Neural crest cell (in vitro differentiated cells): Measurements from ENCODE around the gene MKRN2. TPM values are rescaled to one million over a fixed set of nuclear protein-coding genes. Genes with fewer than 3 reads are reported as not detected.
"Not testable (repeated sequence)": the region's sequence is repeated elsewhere in the genome, so short reads cannot be mapped to it uniquely, and the experiment has no call there.

Experiments
- DNase-seq: peaks from one replicate; pipeline ENCODE4 v3.0.0; 2021; ENCODE audit warnings: low read depth, mixed read lengths, low spot score
- H3K27ac Mint-ChIP-seq: one replicate; pipeline ENCODE4 v1.8.0; 2021; ENCODE audit warnings: mild to moderate bottlenecking, mixed read lengths; ENCODE audit not compliant: unreplicated experiment
- H3K27me3 Mint-ChIP-seq: 2 replicates; pipeline ENCODE4 v1.8.0; 2021; ENCODE audit warnings: low read depth, mild to moderate bottlenecking, mixed read lengths
- H3K36me3 Mint-ChIP-seq: 2 replicates; pipeline ENCODE4 v1.8.0; 2021; ENCODE audit warnings: low read depth, mild to moderate bottlenecking, mixed read lengths
- H3K4me1 Mint-ChIP-seq: 2 replicates; pipeline ENCODE4 v1.8.0; 2021; ENCODE audit warnings: mixed read lengths
- H3K4me3 Mint-ChIP-seq: one replicate; pipeline ENCODE4 v1.8.0; 2021; ENCODE audit warnings: mild to moderate bottlenecking, mixed read lengths
- H3K9me3 Mint-ChIP-seq: 2 replicates; pipeline ENCODE4 v1.8.0; 2021; ENCODE audit warnings: mixed read lengths
- CTCF ChIP-seq: fragments of 200-600 bp; sonication (generic); conservative IDR thresholded peaks from 2 replicates; pipeline ENCODE4 v1.5.0; 2021; ENCODE audit warnings: antibody characterized with exemption, mild to moderate bottlenecking
- total RNA-seq: library from RNA; stranded (reverse); gene quantifications from 2 replicates; pipeline ENCODE4 v1.2.1, GENCODE V29; 2021

MKRN2 gene
- total RNA-seq, 1 donor from 2014 or later, result 25.8 TPM

GRCh38 chr3:12629560-12629959, 72.7 kb downstream of the MKRN2 start:
- H3K4me3 Mint-ChIP-seq, result no peak overlapping the region
- no peaks in the 10 kb centered on the region for H3K36me3 Mint-ChIP-seq
- H3K4me1 Mint-ChIP-seq, result peaks cover 22% of the 10 kb centered on the region
- no peaks in the 10 kb centered on the region for H3K27me3 Mint-ChIP-seq
- no peak overlapping the region for H3K27ac Mint-ChIP-seq
- DNase-seq, result no peak
- no peaks in the 10 kb centered on the region for H3K9me3 Mint-ChIP-seq
- TF ChIP-seq CTCF, result no peak

- DNase-seq, result no peak
- no peaks in the 10 kb centered on the region for H3K36me3 Mint-ChIP-seq
- H3K27me3 Mint-ChIP-seq, result no peaks in the 10 kb centered on the region
- no peak overlapping the region for H3K4me3 Mint-ChIP-seq
- no peak for TF ChIP-seq CTCF
- peaks cover 22% of the 10 kb centered on the region for H3K4me1 Mint-ChIP-seq
- no peaks in the 10 kb centered on the region for H3K9me3 Mint-ChIP-seq
- H3K27ac Mint-ChIP-seq, result no peak overlapping the region
These were observed 73.4 kb downstream of the MKRN2 start for GRCh38 chr3:12630292-12630691.

DNA sequence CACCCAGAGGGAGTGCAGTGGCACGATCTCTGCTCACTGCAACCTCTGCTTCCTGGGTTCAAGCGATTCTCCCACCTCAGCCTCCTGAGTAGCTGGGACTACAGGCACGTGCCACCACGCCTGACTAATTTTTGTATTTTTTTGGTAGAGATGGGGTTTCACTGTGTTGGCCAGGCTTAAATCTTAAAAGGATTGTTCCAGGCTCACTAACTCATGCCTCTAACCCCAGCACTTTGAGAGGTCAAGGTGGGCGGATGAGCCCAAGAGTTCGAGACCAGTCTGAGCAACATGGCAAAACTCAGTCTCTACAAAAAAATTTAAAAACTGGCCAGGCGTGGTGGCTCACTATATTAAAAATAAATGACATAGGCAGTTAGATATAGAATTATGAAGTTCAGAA, 74.0 kb downstream of the MKRN2 start:
- H3K36me3 Mint-ChIP-seq, H3K4me3 Mint-ChIP-seq, H3K9me3 Mint-ChIP-seq, H3K27me3 Mint-ChIP-seq, DNase-seq: not testable (repeated sequence)
- H3K4me1 Mint-ChIP-seq, result peaks cover 22% of the 10 kb centered on the region
- peak overlapping the region; percentile 43 for H3K27ac Mint-ChIP-seq

DNA sequence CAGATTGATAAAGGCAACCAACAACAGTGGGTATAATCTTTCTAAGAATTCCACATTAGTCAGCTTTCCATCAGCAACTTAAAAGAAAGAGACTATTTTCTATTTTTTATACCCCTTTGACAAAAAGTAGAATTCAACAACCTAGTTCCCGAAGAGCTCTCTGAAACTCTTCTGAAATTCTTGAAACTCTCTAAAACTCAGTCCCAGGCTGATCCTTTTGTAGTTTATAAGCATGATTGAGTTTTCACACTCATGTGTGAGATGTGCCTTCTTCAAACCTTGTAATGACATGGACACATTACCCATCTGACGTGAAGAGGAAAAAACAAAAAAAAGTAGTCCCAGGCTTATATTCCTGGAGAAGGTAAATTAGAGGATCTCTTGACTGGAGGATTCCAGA, 75.6 kb downstream of the MKRN2 start:
- Mint-ChIP-seq H3K36me3 (no peaks in the 10 kb centered on the region), H3K4me3 (no peak overlapping the region), H3K9me3 (no peaks in the 10 kb centered on the region), H3K27ac (no peak overlapping the region), H3K4me1 (peaks cover 22% of the 10 kb centered on the region), H3K27me3 (no peaks in the 10 kb centered on the region)
- no peak for TF ChIP-seq CTCF
- DNase-seq, result no peak

DNA sequence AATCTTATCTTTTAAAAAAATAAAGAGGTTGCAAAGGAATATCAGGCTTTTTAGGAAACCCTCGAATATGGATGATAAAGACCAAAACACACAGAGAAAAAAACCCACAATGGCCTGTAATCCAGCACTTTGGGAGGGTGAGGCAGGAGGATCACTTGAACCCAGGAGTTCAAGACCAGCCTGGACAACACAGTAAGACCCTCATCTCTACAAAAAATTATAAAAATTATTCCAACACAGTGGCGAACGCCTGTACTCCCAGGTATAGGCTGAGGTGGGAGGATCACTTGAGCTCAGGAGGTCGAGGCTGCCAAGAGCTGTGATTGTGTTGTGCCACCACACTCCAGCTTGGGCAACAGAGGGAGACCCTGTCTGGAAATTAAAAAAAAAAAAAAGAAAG, 76.2 kb downstream of the MKRN2 start:
- Mint-ChIP-seq H3K4me1 (peaks cover 26% of the 10 kb centered on the region), H3K4me3 (no peak overlapping the region), H3K27me3 (no peaks in the 10 kb centered on the region), H3K9me3 (no peaks in the 10 kb centered on the region), H3K27ac (no peak overlapping the region), H3K36me3 (peaks cover 3% of the 10 kb centered on the region)
- TF ChIP-seq CTCF, result no peak
- no peak for DNase-seq

Other genes starting within 250 kb of the MKRN2 start
- 26.5 and 28.1 TPM in 2 replicates for gene TSEN2, start 72.6 kb upstream of the MKRN2 start, total RNA-seq
- gene MKRN2OS, start 11.6 kb upstream of the MKRN2 start, total RNA-seq, result not detected in 2 replicates
- 123 and 124 TPM in 2 replicates for gene RAF1, start 107.0 kb downstream of the MKRN2 start, total RNA-seq
- gene TMEM40, start 202.2 kb downstream of the MKRN2 start, total RNA-seq, result not detected in 2 replicates
- 14.8 and 15.5 TPM in 2 replicates for gene CAND2, start 239.6 kb downstream of the MKRN2 start, total RNA-seq